Limb (tissue), 2 donors: ENCODE results near the gene INO80.
A peak's percentile ranks its signal among the peaks of the same experiment; 100 is the strongest.

Experiments used
- DNase-seq, 2 donors: peaks; one replicate each; pipeline ENCODE4 v3.0.0-alpha.2; 2016; ENCODE audit errors: extremely low spot score in 2 of 2

The INO80 gene

GRCh38 chr15:40952301-40952900 is 163.7 kb downstream of the INO80 start:
- no peak for DNase-seq

DNA sequence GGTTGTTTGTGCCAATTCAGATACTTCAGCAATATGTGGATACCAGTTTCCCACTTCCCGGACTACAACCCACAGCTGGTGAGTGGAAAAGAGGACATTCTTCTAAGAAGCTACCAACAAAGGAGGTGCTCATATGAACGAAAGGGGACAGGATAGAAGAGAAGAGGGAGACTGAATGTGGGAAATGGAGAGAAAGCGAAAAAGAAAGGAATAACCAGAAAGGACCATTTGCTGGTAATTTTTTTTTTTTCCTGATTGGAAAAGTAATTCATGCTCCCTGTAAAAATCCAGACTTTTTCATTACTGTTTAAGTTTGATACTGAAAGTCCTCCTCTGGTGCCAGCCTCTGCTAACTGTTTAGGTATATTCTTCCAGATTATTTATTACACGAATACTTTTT is 164.3 kb downstream of the INO80 start:
- DNase-seq, result no peak

- no peak for DNase-seq
These were observed 166.3 kb downstream of the INO80 start for GRCh38 chr15:40949756-40950207.

GRCh38 chr15:40948706-40949473 is 167.2 kb downstream of the INO80 start:
- no peak for DNase-seq

DNA sequence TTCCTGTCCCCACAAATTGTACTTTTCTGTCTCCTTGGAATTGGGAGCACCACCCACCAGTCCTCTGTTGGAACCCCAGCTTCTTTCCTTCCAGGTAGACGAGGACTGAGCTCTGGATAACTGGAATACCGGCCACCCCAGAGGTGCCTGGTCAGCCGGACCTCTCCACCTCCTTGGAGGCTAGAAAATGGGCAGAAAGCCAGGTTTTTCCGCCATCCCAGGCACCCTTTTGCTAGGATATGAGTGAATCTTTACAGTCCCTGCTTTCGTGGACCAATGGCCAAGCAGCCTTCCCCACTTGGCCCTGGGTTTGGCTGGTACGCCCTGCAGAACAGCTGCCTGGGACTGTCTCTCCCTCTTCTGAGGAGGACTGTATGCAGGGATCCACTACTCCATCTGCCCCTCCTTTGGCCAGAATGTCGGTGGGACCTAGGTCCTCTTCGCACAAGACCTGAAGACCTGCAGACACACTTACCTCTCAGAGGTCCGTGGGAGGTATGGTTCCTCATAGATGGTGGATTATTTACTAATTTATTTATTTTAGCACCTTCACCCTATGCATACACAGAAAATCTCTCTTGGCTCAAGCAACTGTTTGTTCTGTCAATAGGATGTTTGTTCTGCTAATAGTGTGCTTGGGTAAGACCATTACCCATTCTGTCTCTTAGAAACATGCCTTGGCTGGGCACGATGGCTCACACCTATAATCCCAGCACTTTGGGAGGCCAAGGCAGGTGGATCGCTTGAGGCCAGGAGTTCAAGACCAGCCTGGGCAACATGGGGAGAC is 171.4 kb downstream of the INO80 start:
- DNase-seq, result no peak

DNA sequence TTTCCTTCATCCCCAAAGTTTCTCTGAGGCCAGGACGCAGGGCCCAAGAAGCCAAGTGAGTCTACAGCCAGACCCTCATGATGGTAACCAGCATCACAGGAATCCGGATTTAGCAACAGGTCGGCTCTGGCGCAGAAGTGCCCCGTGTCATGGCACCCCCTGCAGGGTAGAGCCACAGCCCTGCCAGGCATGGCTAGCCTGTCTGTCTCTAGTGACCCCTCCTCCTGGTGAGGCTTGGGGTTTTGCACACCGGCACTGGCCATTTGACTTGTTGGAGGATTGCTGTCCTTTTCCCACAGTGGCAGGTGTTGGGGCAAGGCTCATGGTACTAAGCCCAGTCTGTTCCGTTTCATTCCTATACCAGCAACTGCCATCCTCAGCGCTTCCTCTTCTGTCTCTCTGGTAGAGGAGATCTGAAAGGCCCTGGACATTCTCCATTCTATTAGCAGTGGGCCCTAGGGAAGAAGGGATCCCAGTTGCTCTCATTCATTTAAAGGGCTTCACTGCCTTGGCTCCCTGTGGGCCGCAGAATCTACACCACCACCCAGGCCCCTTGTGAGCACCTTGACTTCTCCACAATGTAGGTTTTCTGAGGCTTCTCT is 172.2 kb downstream of the INO80 start:
- no peak for DNase-seq

DNA sequence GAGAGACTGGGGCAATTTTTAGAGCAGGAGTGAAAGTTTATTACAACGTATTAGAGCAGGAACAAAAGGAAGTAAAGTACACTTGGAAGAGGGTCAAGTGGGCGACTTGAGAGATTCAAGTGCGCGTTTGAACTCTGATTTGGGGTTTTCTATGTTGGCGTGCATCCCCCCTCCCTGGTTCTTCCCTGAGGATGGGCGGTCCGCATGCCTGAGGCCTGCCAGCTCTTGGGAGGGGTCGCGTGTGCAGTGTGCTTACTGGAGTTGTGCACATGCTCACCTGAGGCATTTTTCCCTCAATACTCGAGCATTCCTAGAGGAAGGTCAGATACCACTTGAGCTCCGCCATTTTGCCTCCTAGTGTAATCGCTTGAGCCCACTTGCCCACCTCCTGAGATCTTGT is 173.2 kb downstream of the INO80 start:
- DNase-seq, result no peak

- DNase-seq, result no peak
These were observed 173.7 kb downstream of the INO80 start for GRCh38 chr15:40942337-40942854.

GRCh38 chr15:40941528-40942336 is 174.3 kb downstream of the INO80 start:
- peak; percentile 61 to 82 for DNase-seq

GRCh38 chr15:40941068-40941527 is 175.0 kb downstream of the INO80 start:
- no peak for DNase-seq

- no peak for DNase-seq
These were observed 175.7 kb downstream of the INO80 start for GRCh38 chr15:40940296-40940801.

DNA sequence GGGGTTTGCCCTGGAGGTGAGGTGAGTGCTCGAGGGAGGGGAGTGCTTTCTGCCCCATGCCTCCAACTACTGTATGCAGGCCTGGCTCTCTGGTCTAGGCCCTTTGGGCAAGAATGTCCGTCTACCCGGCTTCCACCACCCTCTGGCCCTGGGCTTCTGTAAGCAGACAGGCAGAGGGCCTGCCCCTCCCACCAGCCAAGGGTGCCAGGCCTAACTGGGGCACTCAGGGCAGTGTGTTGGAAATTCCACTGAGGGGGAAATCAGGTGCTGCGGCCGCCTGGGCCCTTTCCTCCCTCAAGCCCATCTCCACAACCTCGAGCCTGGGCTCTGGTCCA is 177.6 kb downstream of the INO80 start:
- no peak for DNase-seq

DNA sequence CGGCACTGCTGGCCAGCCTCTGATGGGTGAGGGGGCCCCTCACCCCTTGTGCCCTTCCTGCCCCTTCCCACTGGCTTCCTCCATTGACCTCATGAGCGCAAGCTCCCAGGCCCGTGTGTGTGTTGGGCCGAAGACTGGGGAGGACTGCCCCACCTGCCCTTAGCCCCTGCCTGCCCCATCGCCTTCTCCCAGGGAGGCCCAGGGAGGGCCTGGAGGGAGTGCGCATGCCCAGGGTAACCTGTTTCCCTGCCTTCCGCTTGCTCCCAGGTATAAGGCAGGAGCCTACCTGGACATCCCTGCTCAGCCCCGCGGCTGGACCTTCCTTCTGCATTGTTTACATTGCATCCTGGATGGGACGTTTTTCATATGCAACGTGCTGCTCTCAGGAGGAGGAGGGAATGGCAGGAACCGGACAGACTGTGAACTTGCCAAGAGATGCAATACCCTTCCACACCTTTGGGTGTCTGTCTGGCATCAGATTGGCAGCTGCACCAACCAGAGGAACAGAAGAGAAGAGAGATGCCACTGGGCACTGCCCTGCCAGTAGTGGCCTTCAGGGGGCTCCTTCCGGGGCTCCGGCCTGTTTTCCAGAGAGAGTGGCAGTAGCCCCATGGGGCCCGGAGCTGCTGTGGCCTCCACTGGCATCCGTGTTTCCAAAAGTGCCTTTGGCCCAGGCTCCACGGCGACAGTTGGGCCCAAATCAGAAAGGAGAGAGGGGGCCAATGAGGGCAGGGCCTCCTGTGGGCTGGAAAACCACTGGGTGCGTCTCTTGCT is 178.1 kb downstream of the INO80 start:
- DNase-seq, result no peak

GRCh38 chr15:40936709-40937666 is 179.1 kb downstream of the INO80 start:
- no peak for DNase-seq

DNA sequence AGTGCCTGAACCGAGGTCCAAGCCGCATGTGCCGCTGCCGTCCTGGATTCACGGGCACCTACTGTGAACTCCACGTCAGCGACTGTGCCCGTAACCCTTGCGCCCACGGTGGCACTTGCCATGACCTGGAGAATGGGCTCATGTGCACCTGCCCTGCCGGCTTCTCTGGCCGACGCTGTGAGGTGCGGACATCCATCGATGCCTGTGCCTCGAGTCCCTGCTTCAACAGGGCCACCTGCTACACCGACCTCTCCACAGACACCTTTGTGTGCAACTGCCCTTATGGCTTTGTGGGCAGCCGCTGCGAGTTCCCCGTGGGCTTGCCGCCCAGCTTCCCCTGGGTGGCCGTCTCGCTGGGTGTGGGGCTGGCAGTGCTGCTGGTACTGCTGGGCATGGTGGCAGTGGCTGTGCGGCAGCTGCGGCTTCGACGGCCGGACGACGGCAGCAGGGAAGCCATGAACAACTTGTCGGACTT is 179.8 kb downstream of the INO80 start:
- no peak for DNase-seq

- no peak for DNase-seq
These were observed 181.6 kb downstream of the INO80 start for GRCh38 chr15:40934457-40934856.

- no peak for DNase-seq
These were observed 182.6 kb downstream of the INO80 start for GRCh38 chr15:40933517-40933902.

- no peak for DNase-seq
These were observed 183.2 kb downstream of the INO80 start for GRCh38 chr15:40932649-40933516.
